GM12878 (cell line): Measurements from ENCODE around the gene CRKL.

Experiments
- IRF4 ChIP-seq: IDR thresholded peaks from 2 replicates; pipeline ENCODE4 v1.6.1; 2011; ENCODE audit warnings: low read depth, low read length
- MEF2A ChIP-seq: IDR thresholded peaks from 2 replicates; pipeline ENCODE4 v1.6.1; 2011; ENCODE audit warnings: low read depth, mild to moderate bottlenecking, low read length, moderate library complexity; ENCODE audit not compliant: insufficient read depth
- POLR2AphosphoS2 ChIP-seq: IDR thresholded peaks from 2 replicates; pipeline ENCODE4 v1.6.1; 2011; ENCODE audit warnings: low read depth, mild to moderate bottlenecking, low read length, improper control_type of control experiment, moderate library complexity
- ZNF24 ChIP-seq: fragments of 450-650 bp; IDR thresholded peaks from 2 replicates; pipeline ENCODE4 v1.6.1; 2017; ENCODE audit warnings: antibody characterized with exemption, mild to moderate bottlenecking
- ZSCAN29 ChIP-seq: fragments of 450-650 bp; IDR thresholded peaks from 2 replicates; pipeline ENCODE4 v1.6.1; 2017; ENCODE audit warnings: mild to moderate bottlenecking, moderate library complexity
- ZZZ3 ChIP-seq: IDR thresholded peaks from 2 replicates; pipeline ENCODE4 v1.6.1; 2011; ENCODE audit warnings: low read depth; ENCODE audit not compliant: control insufficient read depth, insufficient read length
- TF ChIP-seq, protein P1 (sequence below): fragments of 450-650 bp; IDR thresholded peaks from 2 replicates; pipeline ENCODE4 v1.6.1; 2018; ENCODE audit warnings: mild to moderate bottlenecking, low read depth, moderate library complexity; ENCODE audit not compliant: partially characterized antibody
- TF ChIP-seq, protein P2 (sequence below): IDR thresholded peaks from 2 replicates; pipeline ENCODE4 v1.6.1; 2012; ENCODE audit warnings: low read depth, low read length, improper control_type of control experiment
- TF ChIP-seq, protein P3 (sequence below), 3 experiments: IDR thresholded peaks in 2 of 3; conservative IDR thresholded peaks in 1 of 3; 2 replicates each; pipeline ENCODE4 v1.5.1; 2011; ENCODE audit warnings: low read depth in 3 of 3, low read length in 3 of 3, mild to moderate bottlenecking in 3 of 3, control low read depth in 2 of 3, moderate library complexity in 2 of 3, inconsistent platforms in 1 of 3, mixed read lengths in 1 of 3; ENCODE audit not compliant: control insufficient read depth in 2 of 3, insufficient read depth in 1 of 3; ENCODE audit errors: extremely low read depth in 1 of 3

DNA sequence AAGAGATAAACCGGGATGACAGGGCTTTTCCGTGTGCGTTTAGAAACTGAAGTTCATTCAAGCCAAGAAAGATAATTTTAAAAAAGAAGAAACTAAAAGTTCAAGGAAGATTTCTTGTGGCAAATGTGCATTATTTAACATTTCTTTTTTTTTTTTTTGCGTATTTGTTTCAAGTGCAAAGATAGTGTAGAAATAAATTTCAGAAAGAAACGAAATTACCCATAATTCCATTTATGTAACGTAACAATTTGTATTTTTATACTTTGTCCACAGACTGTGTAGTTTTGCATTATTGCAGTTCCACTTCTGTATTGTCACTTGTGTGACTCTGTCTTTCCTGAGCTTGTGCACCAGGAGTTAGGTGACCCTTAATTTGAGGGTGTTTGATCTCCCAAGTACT is 34.4 kb upstream of the CRKL start:
- no peak for TF ChIP-seq ZZZ3
- no peak for TF ChIP-seq IRF4
- TF ChIP-seq, protein P1, sequence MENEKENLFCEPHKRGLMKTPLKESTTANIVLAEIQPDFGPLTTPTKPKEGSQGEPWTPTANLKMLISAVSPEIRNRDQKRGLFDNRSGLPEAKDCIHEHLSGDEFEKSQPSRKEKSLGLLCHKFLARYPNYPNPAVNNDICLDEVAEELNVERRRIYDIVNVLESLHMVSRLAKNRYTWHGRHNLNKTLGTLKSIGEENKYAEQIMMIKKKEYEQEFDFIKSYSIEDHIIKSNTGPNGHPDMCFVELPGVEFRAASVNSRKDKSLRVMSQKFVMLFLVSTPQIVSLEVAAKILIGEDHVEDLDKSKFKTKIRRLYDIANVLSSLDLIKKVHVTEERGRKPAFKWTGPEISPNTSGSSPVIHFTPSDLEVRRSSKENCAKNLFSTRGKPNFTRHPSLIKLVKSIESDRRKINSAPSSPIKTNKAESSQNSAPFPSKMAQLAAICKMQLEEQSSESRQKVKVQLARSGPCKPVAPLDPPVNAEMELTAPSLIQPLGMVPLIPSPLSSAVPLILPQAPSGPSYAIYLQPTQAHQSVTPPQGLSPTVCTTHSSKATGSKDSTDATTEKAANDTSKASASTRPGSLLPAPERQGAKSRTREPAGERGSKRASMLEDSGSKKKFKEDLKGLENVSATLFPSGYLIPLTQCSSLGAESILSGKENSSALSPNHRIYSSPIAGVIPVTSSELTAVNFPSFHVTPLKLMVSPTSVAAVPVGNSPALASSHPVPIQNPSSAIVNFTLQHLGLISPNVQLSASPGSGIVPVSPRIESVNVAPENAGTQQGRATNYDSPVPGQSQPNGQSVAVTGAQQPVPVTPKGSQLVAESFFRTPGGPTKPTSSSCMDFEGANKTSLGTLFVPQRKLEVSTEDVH, result no peak
- no peak for TF ChIP-seq ZSCAN29
- no peak for TF ChIP-seq MEF2A
- TF ChIP-seq, protein P2, sequence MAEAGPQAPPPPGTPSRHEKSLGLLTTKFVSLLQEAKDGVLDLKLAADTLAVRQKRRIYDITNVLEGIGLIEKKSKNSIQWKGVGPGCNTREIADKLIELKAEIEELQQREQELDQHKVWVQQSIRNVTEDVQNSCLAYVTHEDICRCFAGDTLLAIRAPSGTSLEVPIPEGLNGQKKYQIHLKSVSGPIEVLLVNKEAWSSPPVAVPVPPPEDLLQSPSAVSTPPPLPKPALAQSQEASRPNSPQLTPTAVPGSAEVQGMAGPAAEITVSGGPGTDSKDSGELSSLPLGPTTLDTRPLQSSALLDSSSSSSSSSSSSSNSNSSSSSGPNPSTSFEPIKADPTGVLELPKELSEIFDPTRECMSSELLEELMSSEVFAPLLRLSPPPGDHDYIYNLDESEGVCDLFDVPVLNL, result no peak
- no peak for TF ChIP-seq POLR2AphosphoS2
- TF ChIP-seq, protein P3, sequence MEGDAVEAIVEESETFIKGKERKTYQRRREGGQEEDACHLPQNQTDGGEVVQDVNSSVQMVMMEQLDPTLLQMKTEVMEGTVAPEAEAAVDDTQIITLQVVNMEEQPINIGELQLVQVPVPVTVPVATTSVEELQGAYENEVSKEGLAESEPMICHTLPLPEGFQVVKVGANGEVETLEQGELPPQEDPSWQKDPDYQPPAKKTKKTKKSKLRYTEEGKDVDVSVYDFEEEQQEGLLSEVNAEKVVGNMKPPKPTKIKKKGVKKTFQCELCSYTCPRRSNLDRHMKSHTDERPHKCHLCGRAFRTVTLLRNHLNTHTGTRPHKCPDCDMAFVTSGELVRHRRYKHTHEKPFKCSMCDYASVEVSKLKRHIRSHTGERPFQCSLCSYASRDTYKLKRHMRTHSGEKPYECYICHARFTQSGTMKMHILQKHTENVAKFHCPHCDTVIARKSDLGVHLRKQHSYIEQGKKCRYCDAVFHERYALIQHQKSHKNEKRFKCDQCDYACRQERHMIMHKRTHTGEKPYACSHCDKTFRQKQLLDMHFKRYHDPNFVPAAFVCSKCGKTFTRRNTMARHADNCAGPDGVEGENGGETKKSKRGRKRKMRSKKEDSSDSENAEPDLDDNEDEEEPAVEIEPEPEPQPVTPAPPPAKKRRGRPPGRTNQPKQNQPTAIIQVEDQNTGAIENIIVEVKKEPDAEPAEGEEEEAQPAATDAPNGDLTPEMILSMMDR (IDR thresholded peaks at IDR 0.05 in 2 of 3, conservative IDR thresholded peaks at IDR 0.05 in 1 of 3; ENCODE audit: control insufficient read depth in 2 of 3, extremely low read depth in 1 of 3, insufficient read depth in 1 of 3, low read depth in 3 of 3, low read length in 3 of 3), result no peak
- TF ChIP-seq ZNF24, result no peak
